HG03565 (cell line): ENCODE results near the gene DOC2A.

ENCODE experiments used
- ATAC-seq: cut with Tn5 transposase; IDR thresholded peaks from one replicate; pipeline ENCODE4 v1.9.1; 2021; ENCODE audit warnings: mild to moderate bottlenecking, moderate library complexity; ENCODE audit not compliant: unreplicated experiment

Gene DOC2A

GRCh38 chr16:29990034-29990433 lies 20.8 kb downstream of the DOC2A start:
- ATAC-seq, result no peak

DNA sequence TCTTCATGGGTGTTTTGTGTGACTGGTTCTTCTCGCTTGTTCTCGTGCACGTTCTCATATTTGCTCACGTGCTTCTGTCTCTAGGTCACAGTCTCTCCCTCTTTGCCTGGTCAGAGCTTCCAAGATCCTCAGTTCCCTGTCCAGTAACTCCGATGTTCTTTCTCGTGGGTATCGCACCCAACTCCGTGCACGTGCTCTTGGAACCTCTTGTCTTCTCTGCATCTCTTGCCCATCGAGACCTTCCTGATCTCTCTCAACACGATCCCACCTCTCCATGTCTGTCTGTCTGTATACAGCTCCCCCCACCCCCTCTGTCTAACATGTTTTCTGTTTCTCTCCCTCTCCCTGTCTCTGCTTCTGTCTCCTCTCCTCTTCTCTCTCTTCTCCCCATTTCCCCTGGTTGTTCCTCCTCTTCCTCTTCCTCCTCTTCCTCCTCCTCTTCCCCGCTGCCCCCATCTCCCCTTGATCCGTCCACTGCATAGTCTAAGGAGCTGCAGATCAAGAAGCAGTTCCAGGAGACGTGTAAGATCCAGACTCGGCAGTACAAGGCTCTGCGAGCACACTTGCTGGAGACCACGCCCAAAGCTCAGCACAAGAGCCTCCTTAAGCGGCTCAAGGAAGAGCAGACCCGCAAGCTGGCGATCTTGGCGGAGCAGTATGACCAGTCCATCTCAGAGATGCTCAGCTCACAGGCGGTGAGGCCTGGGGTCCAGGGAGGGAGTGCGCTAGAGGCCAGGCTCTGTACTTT lies 21.5 kb downstream of the DOC2A start:
- ATAC-seq, result no peak

GRCh38 chr16:29988346-29989075 lies 22.3 kb downstream of the DOC2A start:
- ATAC-seq, result no peak

DNA sequence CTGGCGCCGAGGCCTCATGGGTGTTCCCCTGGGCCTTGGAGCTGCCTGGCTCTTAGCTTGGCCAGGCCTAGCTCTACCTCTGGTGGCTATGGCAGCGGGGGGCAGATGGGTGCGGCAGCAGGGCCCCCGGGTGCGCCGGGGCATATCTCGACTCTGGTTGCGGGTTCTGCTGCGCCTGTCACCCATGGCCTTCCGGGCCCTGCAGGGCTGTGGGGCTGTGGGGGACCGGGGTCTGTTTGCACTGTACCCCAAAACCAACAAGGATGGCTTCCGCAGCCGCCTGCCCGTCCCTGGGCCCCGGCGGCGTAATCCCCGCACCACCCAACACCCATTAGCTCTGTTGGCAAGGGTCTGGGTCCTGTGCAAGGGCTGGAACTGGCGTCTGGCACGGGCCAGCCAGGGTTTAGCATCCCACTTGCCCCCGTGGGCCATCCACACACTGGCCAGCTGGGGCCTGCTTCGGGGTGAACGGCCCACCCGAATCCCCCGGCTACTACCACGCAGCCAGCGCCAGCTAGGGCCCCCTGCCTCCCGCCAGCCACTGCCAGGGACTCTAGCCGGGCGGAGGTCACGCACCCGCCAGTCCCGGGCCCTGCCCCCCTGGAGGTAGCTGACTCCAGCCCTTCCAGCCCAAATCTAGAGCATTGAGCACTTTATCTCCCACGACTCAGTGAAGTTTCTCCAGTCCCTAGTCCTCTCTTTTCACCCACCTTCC lies 23.3 kb downstream of the DOC2A start:
- ATAC-seq, result no peak

- ATAC-seq, result no peak
Observed at GRCh38 chr16:29986931-29987330, 23.9 kb downstream of the DOC2A start.

DNA sequence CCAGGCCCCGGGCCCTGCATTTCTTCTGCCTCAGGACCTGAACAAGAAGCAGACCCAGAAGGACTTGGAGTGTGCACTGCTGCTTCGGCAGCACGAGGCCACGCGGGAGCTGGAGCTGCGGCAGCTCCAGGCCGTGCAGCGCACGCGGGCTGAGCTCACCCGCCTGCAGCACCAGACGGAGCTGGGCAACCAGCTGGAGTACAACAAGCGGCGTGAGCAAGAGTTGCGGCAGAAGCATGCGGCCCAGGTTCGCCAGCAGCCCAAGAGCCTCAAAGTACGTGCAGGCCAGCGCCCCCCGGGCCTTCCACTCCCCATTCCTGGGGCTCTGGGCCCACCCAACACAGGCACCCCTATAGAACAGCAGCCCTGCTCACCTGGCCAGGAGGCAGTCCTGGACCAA lies 24.6 kb downstream of the DOC2A start:
- no peak for ATAC-seq

- no peak for ATAC-seq
Observed at GRCh38 chr16:29985271-29985811, 25.5 kb downstream of the DOC2A start.

GRCh38 chr16:29984764-29985147 lies 26.1 kb downstream of the DOC2A start:
- no peak for ATAC-seq

DNA sequence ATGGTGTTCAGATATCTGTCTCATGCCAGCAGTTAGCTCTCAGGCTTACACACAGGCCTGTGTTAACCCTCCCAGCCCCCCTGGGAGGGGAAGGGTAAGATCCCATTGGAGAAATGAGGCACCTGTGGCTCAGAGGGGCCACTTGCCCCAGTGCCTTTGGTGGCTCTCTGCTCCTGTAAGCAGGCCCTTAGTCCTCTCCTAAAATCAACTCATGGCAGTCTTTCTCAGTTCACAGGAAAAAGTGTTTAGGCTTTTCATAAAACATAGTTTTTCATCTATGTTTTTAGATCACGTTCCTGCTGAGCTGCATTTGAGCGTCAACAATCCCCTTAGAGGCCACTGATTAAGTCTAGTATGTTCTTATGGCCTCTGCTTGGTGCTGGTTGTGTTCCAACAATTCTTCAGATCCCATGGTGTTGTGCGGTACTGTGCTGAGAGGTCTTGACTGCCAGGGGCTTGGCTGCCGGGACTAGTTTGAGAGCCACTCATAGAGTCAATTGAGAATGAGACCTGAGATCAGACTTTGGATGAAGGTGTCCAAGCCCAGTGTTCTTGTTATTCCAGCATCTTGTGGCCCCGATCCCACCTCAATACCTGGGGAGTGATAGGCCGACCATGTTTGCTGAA lies 26.6 kb downstream of the DOC2A start:
- ATAC-seq, result no peak

GRCh38 chr16:29983420-29984136 lies 27.2 kb downstream of the DOC2A start:
- ATAC-seq, result no peak

DNA sequence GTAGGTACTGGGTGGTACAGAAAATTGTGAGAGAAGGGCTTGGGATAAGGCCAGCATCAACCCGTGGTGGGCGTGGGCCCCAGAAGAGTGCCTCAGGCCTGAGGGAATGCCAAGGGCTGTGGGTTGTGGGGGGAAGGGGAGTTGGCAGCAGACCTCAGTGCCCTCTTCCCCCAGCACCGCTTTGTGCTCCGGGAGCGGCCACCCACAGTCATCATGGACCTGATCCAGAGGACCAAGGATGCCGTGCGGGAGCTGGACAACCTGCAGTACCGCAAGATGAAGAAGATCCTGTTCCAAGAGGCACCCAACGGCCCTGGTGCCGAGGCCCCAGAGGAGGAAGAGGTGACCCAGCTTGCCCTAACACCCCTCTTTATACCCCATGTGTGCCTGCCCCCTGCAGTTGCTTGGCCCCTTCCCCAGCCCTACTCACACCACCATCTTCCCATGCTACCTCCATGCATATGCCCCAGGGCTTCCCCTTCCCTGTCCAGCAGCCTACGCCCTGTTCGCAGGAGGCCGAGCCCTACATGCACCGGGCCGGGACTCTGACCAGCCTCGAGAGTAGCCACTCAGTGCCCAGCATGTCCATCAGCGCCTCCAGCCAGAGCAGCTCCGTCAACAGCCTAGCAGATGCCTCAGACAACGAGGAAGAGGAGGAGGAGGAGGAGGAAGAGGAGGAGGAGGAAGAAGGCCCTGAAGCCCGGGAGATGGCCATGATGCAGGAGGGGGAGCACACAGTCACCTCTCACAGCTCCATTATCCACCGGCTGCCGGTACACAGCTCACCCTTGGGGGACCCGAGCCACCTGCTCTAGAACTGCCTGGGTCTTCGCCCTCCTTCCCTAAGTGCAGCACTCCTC lies 28.0 kb downstream of the DOC2A start:
- no peak for ATAC-seq

GRCh38 chr16:29978564-29979270 lies 32.1 kb downstream of the DOC2A start:
- ATAC-seq, result no peak

DNA sequence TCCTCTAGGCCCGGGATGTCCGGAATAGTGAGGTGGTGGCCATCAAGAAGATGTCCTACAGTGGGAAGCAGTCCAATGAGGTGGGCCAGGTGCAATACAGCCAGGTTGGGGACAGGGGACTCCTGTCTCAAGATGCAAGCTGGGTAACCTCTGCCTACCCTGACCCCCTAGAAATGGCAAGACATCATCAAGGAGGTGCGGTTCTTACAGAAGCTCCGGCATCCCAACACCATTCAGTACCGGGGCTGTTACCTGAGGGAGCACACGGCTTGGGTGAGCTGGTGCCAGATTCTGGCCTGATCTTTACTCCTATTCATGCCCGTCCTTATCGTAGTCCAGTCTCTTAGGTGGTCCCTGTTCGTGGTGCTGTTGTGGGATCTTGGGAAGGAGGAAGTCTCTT lies 32.7 kb downstream of the DOC2A start:
- no peak for ATAC-seq

GRCh38 chr16:29977063-29977825 lies 33.6 kb downstream of the DOC2A start:
- ATAC-seq, result no peak

DNA sequence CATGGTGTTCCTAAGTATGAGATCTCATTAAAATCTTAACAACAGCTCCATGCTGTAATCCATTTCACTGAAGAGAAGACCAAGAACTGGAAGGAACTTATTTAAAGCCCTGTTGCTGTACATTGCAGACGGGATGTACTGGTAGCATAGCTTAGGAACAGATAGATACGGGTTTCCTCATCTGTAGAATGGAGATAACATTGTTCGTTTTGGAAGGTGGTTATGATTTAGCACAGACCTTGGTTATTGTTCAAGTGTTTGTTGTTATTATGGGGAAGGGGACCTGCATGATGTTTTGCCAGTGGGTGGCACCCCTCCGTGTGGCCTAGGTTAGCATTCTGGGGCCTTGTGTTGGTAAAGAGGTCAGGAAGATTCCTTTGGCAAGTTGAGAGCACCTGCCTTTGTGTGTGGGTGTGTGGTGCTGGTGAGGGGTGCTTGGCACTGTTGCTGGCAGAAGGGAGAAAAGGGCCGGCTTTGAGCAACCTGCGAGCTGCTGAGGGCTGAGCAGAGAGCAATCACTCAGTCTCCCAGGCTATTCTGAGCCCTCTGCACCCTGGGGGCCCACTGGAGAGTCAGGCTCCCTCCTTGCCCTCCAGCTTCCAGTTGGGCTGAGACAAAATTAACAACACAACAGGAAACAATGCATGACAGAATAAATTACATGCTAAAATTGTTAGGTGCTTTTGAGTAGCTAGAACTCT lies 34.9 kb downstream of the DOC2A start:
- no peak for ATAC-seq

DNA sequence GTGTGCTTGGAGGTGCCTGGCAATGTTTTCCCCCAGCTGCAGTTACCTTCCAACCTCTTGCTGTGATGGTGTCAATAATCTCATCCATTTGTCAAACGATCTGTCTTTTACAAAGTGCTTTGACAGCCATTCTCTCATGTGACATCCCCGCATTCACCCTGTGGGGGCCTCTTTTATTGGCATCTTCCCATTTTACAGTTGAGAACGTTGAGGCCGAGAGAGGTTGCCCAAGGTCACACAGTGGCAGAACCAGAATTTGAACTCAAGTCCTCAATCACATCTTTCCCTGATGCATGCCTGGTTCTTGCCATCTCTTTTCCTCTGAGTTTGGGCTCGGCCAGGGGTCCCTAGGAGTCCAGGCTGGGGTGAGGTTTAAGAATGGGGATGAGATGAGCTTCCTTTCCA lies 35.7 kb downstream of the DOC2A start:
- ATAC-seq, result no peak

DNA sequence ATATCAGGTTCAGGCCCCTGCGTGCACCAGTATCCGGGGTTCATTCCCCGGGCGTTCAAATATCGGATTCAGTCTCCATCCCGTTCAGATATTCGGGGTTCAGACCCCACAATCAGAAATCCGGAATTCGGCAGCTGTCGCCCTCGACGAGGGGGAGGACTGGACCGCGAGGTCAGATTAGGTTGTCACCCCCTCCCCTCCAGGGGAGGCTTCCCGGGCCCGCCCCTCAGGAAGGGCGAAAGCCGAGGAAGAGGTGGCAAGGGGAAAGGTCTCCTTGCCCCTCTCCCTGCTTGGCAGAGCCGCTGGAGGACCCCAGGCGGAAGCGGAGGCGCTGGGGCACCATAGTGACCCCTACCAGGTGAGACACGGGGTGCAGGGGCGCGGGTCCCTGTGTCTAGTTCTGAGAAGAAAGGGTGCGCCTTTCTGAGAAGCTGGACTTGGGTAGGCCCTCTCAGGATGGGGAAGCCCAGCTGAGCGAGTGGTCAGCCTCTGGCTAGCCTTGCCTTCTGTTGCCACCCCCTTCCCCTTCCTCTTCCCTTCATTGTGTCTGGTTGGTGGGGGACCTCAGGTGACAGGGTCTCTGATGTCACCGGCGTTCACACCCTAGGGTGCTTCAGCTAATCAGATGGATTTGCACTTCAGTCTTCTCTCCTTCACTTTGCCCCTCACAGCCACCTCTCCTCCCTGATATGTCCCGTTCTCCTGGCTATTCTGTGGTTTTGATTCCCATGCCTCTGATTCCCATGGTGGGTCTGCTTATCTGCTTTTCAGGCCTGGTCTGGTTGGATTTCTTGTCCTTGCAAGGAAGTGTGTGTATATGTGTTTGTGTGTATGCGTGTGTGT lies 36.3 kb downstream of the DOC2A start:
- ATAC-seq, result no peak
